Measurements from ENCODE around the gene CDHR1. TPM values are rescaled to one million over a fixed set of nuclear protein-coding genes. Genes with fewer than 3 reads are reported as not detected.

Gene CDHR1
- total RNA-seq, 1 donor from 2014 or later: 0.96 TPM

DNA sequence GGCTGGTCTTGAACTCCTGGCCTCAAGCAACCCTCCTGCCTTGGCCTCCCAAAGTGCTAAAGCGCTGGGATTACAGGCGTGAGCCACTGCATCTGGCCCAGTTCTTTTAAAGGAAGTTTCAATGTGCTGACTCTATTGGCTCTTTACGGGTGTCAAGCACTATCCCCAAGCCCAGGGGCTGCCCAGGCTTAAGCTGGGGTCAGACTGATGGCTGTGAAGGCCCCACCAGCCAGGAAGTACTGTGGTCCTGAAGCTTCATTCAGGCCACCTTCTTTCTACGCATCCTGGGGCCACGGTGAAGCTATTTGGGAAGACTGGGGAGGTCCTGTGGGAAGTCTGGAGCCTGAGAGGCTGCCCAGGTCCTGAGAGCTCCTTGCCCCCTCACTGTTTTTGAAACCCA is 12.7 kb upstream of the CDHR1 start:
- no peak overlapping the region for H3K27ac Mint-ChIP-seq
- H3K4me1 Mint-ChIP-seq (ENCODE audit: low read depth): peaks cover 3% of the 10 kb centered on the region
- peaks cover 5% of the 10 kb centered on the region for H3K27me3 Mint-ChIP-seq
- no peaks in the 10 kb centered on the region for H3K36me3 Mint-ChIP-seq (ENCODE audit: insufficient read depth)
- no peaks in the 10 kb centered on the region for H3K9me3 Mint-ChIP-seq (ENCODE audit: low read depth)
- no peak overlapping the region for H3K4me3 Mint-ChIP-seq (ENCODE audit: low read depth)
- no peak for DNase-seq (ENCODE audit: low spot score, unreplicated experiment)
- TF ChIP-seq, protein P1, sequence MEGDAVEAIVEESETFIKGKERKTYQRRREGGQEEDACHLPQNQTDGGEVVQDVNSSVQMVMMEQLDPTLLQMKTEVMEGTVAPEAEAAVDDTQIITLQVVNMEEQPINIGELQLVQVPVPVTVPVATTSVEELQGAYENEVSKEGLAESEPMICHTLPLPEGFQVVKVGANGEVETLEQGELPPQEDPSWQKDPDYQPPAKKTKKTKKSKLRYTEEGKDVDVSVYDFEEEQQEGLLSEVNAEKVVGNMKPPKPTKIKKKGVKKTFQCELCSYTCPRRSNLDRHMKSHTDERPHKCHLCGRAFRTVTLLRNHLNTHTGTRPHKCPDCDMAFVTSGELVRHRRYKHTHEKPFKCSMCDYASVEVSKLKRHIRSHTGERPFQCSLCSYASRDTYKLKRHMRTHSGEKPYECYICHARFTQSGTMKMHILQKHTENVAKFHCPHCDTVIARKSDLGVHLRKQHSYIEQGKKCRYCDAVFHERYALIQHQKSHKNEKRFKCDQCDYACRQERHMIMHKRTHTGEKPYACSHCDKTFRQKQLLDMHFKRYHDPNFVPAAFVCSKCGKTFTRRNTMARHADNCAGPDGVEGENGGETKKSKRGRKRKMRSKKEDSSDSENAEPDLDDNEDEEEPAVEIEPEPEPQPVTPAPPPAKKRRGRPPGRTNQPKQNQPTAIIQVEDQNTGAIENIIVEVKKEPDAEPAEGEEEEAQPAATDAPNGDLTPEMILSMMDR (IDR thresholded peaks at IDR 0.05; ENCODE audit: unreplicated experiment): no peak

DNA sequence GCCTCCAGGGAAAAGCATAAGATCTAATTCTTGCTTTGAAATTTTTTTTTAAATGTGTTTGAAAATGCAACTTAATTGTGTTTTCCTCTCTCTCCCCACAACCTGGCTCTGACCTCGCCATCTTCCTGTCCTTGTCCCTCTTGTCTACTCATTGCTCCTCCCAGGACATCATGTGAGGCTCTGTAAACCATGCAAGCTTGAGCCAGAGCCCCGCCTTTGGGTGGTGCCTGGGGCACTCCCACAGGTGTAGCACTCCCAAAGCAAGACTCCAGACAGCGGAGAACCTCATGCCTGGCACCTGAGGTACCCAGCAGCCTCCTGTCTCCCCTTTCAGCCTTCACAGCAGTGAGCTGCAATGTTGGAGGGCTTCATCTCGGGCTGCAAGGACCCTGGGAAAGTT is 9.8 kb upstream of the CDHR1 start:
- no peak for DNase-seq (ENCODE audit: low spot score, unreplicated experiment)
- Mint-ChIP-seq H3K27me3 (peaks cover 12% of the 10 kb centered on the region), H3K9me3 (ENCODE audit: low read depth) (no peaks in the 10 kb centered on the region), H3K4me1 (ENCODE audit: low read depth) (no peaks in the 10 kb centered on the region), H3K36me3 (ENCODE audit: insufficient read depth) (no peaks in the 10 kb centered on the region), H3K4me3 (ENCODE audit: low read depth) (no peak overlapping the region), H3K27ac (no peak overlapping the region)
- TF ChIP-seq, protein P1 (IDR thresholded peaks at IDR 0.05; ENCODE audit: unreplicated experiment): no peak

DNA sequence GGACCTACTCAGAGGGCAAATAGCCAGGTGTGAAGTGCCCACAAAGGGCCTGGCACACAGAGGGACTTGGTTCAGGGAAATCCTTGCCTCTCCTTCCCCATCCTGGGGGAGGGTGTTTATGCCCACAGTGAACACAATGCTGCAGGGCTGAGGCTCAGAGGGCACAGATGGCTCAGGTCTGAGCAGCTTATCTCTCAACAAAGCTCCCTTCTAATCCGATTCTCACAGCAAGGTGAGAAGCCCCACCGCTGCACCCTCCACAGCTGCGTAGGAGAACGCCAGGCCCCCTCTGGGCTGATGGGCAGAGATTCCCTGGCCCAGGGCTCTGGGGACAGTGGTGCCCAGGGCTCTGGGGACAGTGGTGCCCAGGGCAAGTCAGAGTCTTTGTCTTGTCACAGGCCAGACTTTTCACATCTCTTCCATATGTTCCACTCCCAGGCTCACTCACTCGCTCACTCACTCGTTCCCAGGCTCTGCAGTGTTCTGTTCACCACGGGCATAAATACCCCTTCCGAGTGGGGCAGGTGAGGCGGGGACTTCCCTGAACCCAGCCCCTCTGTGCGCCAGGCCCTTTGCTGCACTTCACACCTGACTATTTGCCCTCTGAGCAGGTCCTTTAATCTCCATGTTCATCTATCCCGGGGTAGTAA is 8.7 kb upstream of the CDHR1 start:
- Mint-ChIP-seq H3K36me3 (ENCODE audit: insufficient read depth) (no peaks in the 10 kb centered on the region), H3K27ac (no peak overlapping the region), H3K9me3 (ENCODE audit: low read depth) (no peaks in the 10 kb centered on the region), H3K4me3 (ENCODE audit: low read depth) (no peak overlapping the region), H3K4me1 (ENCODE audit: low read depth) (no peaks in the 10 kb centered on the region), H3K27me3 (peaks cover 16% of the 10 kb centered on the region)
- TF ChIP-seq, protein P1 (IDR thresholded peaks at IDR 0.05; ENCODE audit: unreplicated experiment): no peak
- DNase-seq (ENCODE audit: low spot score, unreplicated experiment): no peak

DNA sequence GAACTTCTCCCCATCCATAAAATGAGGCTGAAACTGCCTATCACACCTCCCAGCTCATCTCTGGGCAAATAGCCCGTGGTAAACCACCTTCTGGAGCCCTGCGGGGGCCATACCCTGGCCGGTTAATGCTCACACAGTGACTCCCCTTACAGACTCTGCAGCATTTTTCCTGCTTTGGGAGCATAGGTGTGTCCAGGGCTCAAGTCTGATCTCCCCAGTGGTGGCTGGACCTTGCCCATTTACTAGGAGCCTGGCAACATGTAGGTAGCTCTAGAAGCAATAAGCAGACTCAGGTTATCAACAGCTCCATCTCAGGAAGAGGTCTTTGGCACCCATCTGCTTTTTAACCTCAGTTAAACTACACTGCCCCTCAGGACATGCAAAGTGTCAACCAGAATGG is 5.5 kb upstream of the CDHR1 start:
- H3K27ac Mint-ChIP-seq: no peak overlapping the region
- no peak overlapping the region for H3K4me3 Mint-ChIP-seq (ENCODE audit: low read depth)
- H3K27me3 Mint-ChIP-seq: peaks cover 44% of the 10 kb centered on the region
- no peak for DNase-seq (ENCODE audit: low spot score, unreplicated experiment)
- no peaks in the 10 kb centered on the region for H3K4me1 Mint-ChIP-seq (ENCODE audit: low read depth)
- TF ChIP-seq, protein P1 (IDR thresholded peaks at IDR 0.05; ENCODE audit: unreplicated experiment): no peak
- H3K36me3 Mint-ChIP-seq (ENCODE audit: insufficient read depth): no peaks in the 10 kb centered on the region
- H3K9me3 Mint-ChIP-seq (ENCODE audit: low read depth): no peaks in the 10 kb centered on the region

DNA sequence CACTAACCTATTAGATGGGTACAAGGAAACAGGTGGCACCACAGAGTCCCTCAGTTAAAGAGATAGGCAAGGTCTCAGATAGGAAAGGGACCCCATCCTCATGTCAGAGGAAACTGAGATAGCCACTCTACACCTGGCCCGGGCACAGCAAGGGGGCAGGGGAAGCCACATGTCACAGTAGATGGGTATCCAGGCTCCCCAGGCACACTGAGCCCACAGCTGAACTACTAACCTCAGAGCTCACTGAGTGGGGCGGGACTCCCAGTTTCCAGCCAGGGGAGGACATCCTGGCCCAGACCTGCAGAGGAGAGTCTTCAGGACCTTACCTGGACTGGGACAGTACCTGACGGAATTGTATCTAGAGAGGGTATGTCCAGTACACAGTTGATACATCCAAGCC is 3.7 kb upstream of the CDHR1 start:
- Mint-ChIP-seq H3K9me3 (ENCODE audit: low read depth) (no peaks in the 10 kb centered on the region), H3K27ac (no peak overlapping the region), H3K27me3 (peaks cover 53% of the 10 kb centered on the region), H3K36me3 (ENCODE audit: insufficient read depth) (no peaks in the 10 kb centered on the region), H3K4me3 (ENCODE audit: low read depth) (no peak overlapping the region), H3K4me1 (ENCODE audit: low read depth) (no peaks in the 10 kb centered on the region)
- DNase-seq (ENCODE audit: low spot score, unreplicated experiment): no peak
- TF ChIP-seq, protein P1 (IDR thresholded peaks at IDR 0.05; ENCODE audit: unreplicated experiment): no peak

Measured in progenitor cell of endocrine pancreas (in vitro differentiated cells).